ENCODE data around the gene SPP1. TPM values are rescaled to one million over a fixed set of nuclear protein-coding genes. Genes with fewer than 3 reads are reported as not detected.

The SPP1 gene
- polyA plus RNA-seq, 1 donor (not counting 4 experiments of a cell fraction or from before 2014, with no cell fraction given), result 0.84 TPM

- H3K4me1 ChIP-seq (ENCODE audit: control insufficient read depth, extremely low read depth, insufficient read depth, low read length), result peaks cover 9% of the 10 kb centered on the region
- peaks cover 9% of the 10 kb centered on the region for H3K9me3 ChIP-seq (ENCODE audit: control insufficient read depth, low read depth, low read length)
- dilution Hi-C loops (cut with MboI; ENCODE audit: extremely low pct_ligation_motif_present, low sequenced_read_pairs), result no loop called here
- H3K27me3 ChIP-seq (ENCODE audit: control insufficient read depth, extremely low read depth, insufficient read depth, low read length), result no peaks in the 10 kb centered on the region
- H2AFZ ChIP-seq (ENCODE audit: control insufficient read depth, low read length), result no peak overlapping the region
- H4K20me1 ChIP-seq (ENCODE audit: control insufficient read depth, extremely low read depth, insufficient read depth, low read length), result no peaks in the 10 kb centered on the region
- no peak for DNase-seq (ENCODE audit: low read depth, low spot score)
- peaks cover 0 to 6% of the 10 kb centered on the region in 2 experiments for H3K36me3 ChIP-seq (ENCODE audit: control insufficient read depth in 2 of 2, extremely low read depth in 1 of 2, insufficient read depth in 2 of 2, low read length in 2 of 2)
- H3K4me3 ChIP-seq (ENCODE audit: control insufficient read depth in 2 of 3, extremely low read depth in 1 of 3, insufficient read depth in 2 of 3, low read depth in 1 of 3, low read length in 3 of 3), result no peak overlapping the region
- H3K27ac ChIP-seq (ENCODE audit: control insufficient read depth, insufficient read depth, low read length), result peak overlapping the region; percentile 19
- TF ChIP-seq EZH2 (IDR thresholded peaks at IDR 0.05; ENCODE audit: low read length) (no peak), CTCF (optimal IDR thresholded peaks at IDR 0.05 in 1 of 3, IDR thresholded peaks at IDR 0.05 in 1 of 3, conservative IDR thresholded peaks at IDR 0.05 in 1 of 3; ENCODE audit: extremely low read depth in 1 of 3, insufficient read depth in 2 of 3, low read length in 3 of 3) (no peak)
- no peak overlapping the region for H3K9ac ChIP-seq (ENCODE audit: control insufficient read depth, extremely low read depth, insufficient read depth, low read length)
- H3K9me1 ChIP-seq (ENCODE audit: control insufficient read depth, extremely low read depth, insufficient read depth, low read length), result no peaks in the 10 kb centered on the region
- H3K4me2 ChIP-seq (ENCODE audit: control insufficient read depth, extremely low read depth, insufficient read depth, low read depth, low read length), result no peak overlapping the region
- peak; percentile 52 for FAIRE-seq
- no peaks in the 10 kb centered on the region for H3K79me2 ChIP-seq (ENCODE audit: control insufficient read depth, insufficient read depth, low read length)
Observed at GRCh38 chr4:88029556-88029955, 54.0 kb downstream of the SPP1 start.

DNA sequence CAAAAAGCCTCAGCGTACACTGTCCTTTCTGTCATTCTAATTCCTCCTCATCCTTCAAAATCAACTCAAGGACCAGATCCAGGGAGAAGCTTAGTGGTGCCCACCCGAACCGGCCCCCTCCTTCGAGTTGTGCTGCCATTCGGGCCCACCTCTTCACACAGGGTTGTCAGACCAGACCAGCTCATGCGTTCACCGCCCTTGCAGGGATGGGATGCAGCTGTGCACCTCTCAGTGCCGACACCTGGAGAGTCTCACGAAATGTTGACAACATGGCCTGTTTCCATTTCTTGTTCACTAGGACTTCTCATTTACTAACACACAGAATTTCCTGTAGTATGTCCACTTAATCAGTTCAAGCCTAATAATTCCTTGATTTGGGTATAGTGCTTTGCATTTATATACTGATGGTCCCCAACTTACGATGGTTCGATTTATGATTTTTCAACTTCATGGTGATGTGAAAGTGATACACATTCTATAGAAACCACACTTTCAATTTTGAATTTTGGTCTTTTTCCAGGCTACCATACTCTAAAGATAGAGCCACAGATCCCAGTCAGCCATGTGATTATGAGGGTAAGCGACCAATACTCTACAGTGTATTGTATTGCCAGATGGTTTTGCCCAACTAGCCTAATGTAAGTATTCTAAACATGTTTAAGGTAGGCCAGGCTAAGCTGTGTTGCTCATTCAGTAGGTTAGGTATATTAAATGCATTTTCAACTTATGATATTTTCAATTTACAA is 55.2 kb downstream of the SPP1 start:
- H3K27me3 ChIP-seq (ENCODE audit: control insufficient read depth, extremely low read depth, insufficient read depth, low read length), result no peaks in the 10 kb centered on the region
- H3K27ac ChIP-seq (ENCODE audit: control insufficient read depth, insufficient read depth, low read length), result no peak overlapping the region
- no peak overlapping the region for H3K4me2 ChIP-seq (ENCODE audit: control insufficient read depth, extremely low read depth, insufficient read depth, low read depth, low read length)
- DNase-seq (ENCODE audit: low read depth, low spot score) (no peak), FAIRE-seq (no peak)
- no peak overlapping the region for H3K9ac ChIP-seq (ENCODE audit: control insufficient read depth, extremely low read depth, insufficient read depth, low read length)
- peaks cover 7% of the 10 kb centered on the region for H3K9me3 ChIP-seq (ENCODE audit: control insufficient read depth, low read depth, low read length)
- H3K4me3 ChIP-seq (ENCODE audit: control insufficient read depth in 2 of 3, extremely low read depth in 1 of 3, insufficient read depth in 2 of 3, low read depth in 1 of 3, low read length in 3 of 3), result no peak overlapping the region
- no peak overlapping the region for H2AFZ ChIP-seq (ENCODE audit: control insufficient read depth, low read length)
- peaks cover 9% of the 10 kb centered on the region for H3K4me1 ChIP-seq (ENCODE audit: control insufficient read depth, extremely low read depth, insufficient read depth, low read length)
- dilution Hi-C loops (cut with MboI; ENCODE audit: extremely low pct_ligation_motif_present, low sequenced_read_pairs), result no loop called here
- no peak for TF ChIP-seq CTCF (optimal IDR thresholded peaks at IDR 0.05 in 1 of 3, IDR thresholded peaks at IDR 0.05 in 1 of 3, conservative IDR thresholded peaks at IDR 0.05 in 1 of 3; ENCODE audit: extremely low read depth in 1 of 3, insufficient read depth in 2 of 3, low read length in 3 of 3)
- no peak for TF ChIP-seq EZH2 (IDR thresholded peaks at IDR 0.05; ENCODE audit: low read length)
- H3K79me2 ChIP-seq (ENCODE audit: control insufficient read depth, insufficient read depth, low read length), result no peaks in the 10 kb centered on the region
- no peaks in the 10 kb centered on the region for H4K20me1 ChIP-seq (ENCODE audit: control insufficient read depth, extremely low read depth, insufficient read depth, low read length)
- no peaks in the 10 kb centered on the region for H3K9me1 ChIP-seq (ENCODE audit: control insufficient read depth, extremely low read depth, insufficient read depth, low read length)
- peaks cover 0 to 10% of the 10 kb centered on the region in 2 experiments for H3K36me3 ChIP-seq (ENCODE audit: control insufficient read depth in 2 of 2, extremely low read depth in 1 of 2, insufficient read depth in 2 of 2, low read length in 2 of 2)

Small RNA genes lying within 50 kb of the gene (small RNA-seq; reads per million reads assigned to genes)
- gene RNU1-36P (ENCODE audit: insufficient read length in 3 of 3, low read depth in 3 of 3, low replicate concordance in 1 of 3), result 0 to 0.75 (median 0.74) reads per million in 3 experiments

Other genes starting within 250 kb of the SPP1 start
- gene IBSP, start 176.2 kb upstream of the SPP1 start, polyA plus RNA-seq, result not detected in 3 replicates
- gene MEPE, start 142.7 kb upstream of the SPP1 start, polyA plus RNA-seq, result not detected in 3 replicates
- 13.1 to 21.5 TPM (median 18.5 TPM) in 3 replicates for gene PKD2, start 31.9 kb downstream of the SPP1 start, polyA plus RNA-seq
- 3.4 to 5.3 TPM (median 4.9 TPM) in 3 replicates for gene ABCG2, start 182.9 kb downstream of the SPP1 start, polyA plus RNA-seq